Suprapubic skin (tissue), 3 donors: ENCODE results near the gene MAST4.

Source experiments
- CTCF ChIP-seq, 2 donors: fragments of 200-600 bp in 1 of 2; fragments of 450-650 bp in 1 of 2; sonication (generic) in 1 of 2; IDR thresholded peaks; one replicate each; pipeline ENCODE4 v1.5.1; 2016 to 2019; ENCODE audit warnings: antibody characterized with exemption in 2 of 2, mild to moderate bottlenecking in 1 of 2, moderate library complexity in 1 of 2
- EP300 ChIP-seq: sonication (generic); formaldehyde crosslinking; IDR thresholded peaks from one replicate; pipeline ENCODE4 v1.6.1; 2017; ENCODE audit warnings: antibody characterized with exemption

GRCh38 chr5:66888613-66889012, 292.4 kb downstream of the MAST4 start:
- no peak for TF ChIP-seq CTCF (IDR thresholded peaks at IDR 0.05)
- no peak for TF ChIP-seq EP300
